Measurements from ENCODE around the gene RIMKLB. TPM values are rescaled to one million over a fixed set of nuclear protein-coding genes. Genes with fewer than 3 reads are reported as not detected.
"Not testable (repeated sequence)": the region's sequence is repeated elsewhere in the genome, so short reads cannot be mapped to it uniquely, and the experiment has no call there.

The RIMKLB gene
- total and polyA plus RNA-seq, 2 experiments from 2014 or later, result 19.4 to 23.2 TPM

DNA sequence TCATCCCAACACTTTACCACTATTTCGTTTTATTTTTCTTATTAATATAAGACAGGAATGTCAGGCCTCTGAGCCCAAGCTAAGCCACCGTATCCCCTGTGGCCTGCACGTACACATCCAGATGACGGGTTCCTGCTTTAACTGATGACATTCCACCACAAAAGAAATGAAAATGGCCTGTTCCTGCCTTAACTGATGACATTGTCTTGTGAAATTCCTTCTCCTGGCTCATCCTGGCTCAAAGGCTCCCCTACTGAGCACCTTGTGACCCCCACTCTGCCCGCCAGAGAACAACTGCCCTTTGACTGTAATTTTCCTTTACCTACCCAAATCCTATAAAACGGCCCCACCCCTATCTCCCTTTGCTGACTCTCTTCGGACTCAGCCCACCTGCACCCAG is 112.3 kb downstream of the RIMKLB start:
- H3K4me1 ChIP-seq (ENCODE audit: insufficient read depth); H3K27me3 ChIP-seq (replicated peaks; ENCODE audit: insufficient read depth); H3K4me2 ChIP-seq (ENCODE audit: unreplicated experiment); H4K20me1 ChIP-seq (ENCODE audit: insufficient read depth); H3K4me3 ChIP-seq; H3K9me2 ChIP-seq (ENCODE audit: insufficient read depth); in situ Hi-C loops (cut with MboI); H3K9me3 ChIP-seq (ENCODE audit: low read depth); H3K36me3 ChIP-seq (ENCODE audit: low read depth); H3F3A ChIP-seq (ENCODE audit: insufficient read depth); DNase-seq; H3K27ac ChIP-seq; H3K79me2 ChIP-seq (ENCODE audit: insufficient read depth); H2AFZ ChIP-seq; H3K9ac ChIP-seq: not testable (repeated sequence)
- 73 to 75% methylated on average over 7 of the region's 7 CpGs for WGBS, 2 experiments (ENCODE audit: low coverage in 1 of 2, low lambda C conversion rate in 2 of 2, missing lambda C conversion rate in 2 of 2)

- no peak for DNase-seq
- in situ Hi-C loops (cut with MboI), result no loop called here
- TF ChIP-seq EZH2phosphoT487 (IDR thresholded peaks at IDR 0.05; ENCODE audit: insufficient read depth, low read depth) (no peak), EZH2 (IDR thresholded peaks at IDR 0.05; ENCODE audit: insufficient read depth, poor library complexity, severe bottlenecking) (no peak)
- H3K27ac ChIP-seq, result no peak overlapping the region
- H3K4me1 ChIP-seq (ENCODE audit: insufficient read depth), result no peaks in the 10 kb centered on the region
- no peak overlapping the region for H3K4me3 ChIP-seq
- no peak overlapping the region for H3K4me2 ChIP-seq (ENCODE audit: unreplicated experiment)
- no peak overlapping the region for H3K9ac ChIP-seq
- no peaks in the 10 kb centered on the region for H3K79me2 ChIP-seq (ENCODE audit: insufficient read depth)
- 57 to 71% methylated on average over 5 of the region's 5 CpGs for WGBS, 2 experiments (ENCODE audit: low coverage in 1 of 2, low lambda C conversion rate in 2 of 2, missing lambda C conversion rate in 2 of 2)
- H2AFZ ChIP-seq, result no peak overlapping the region
- no peaks in the 10 kb centered on the region for H3K27me3 ChIP-seq (replicated peaks; ENCODE audit: insufficient read depth)
- no peaks in the 10 kb centered on the region for H3K36me3 ChIP-seq (ENCODE audit: low read depth)
- H3K9me3 ChIP-seq (ENCODE audit: low read depth), result no peaks in the 10 kb centered on the region
- no peaks in the 10 kb centered on the region for H4K20me1 ChIP-seq (ENCODE audit: insufficient read depth)
- H3F3A ChIP-seq (ENCODE audit: insufficient read depth), result no peaks in the 10 kb centered on the region
- H3K9me2 ChIP-seq (ENCODE audit: insufficient read depth), result no peaks in the 10 kb centered on the region
Measured at GRCh38 chr12:8813572-8814357, 116.0 kb downstream of the RIMKLB start.

- Histone ChIP-seq H3K27me3 (replicated peaks; ENCODE audit: insufficient read depth) (no peaks in the 10 kb centered on the region), H3K4me2 (ENCODE audit: unreplicated experiment) (no peak overlapping the region), H3K4me3 (no peak overlapping the region), H3K9ac (no peak overlapping the region), H3K9me3 (ENCODE audit: low read depth) (no peaks in the 10 kb centered on the region), H3K9me2 (ENCODE audit: insufficient read depth) (no peaks in the 10 kb centered on the region), H3K4me1 (ENCODE audit: insufficient read depth) (no peaks in the 10 kb centered on the region), H4K20me1 (ENCODE audit: insufficient read depth) (no peaks in the 10 kb centered on the region), H3F3A (ENCODE audit: insufficient read depth) (no peaks in the 10 kb centered on the region), H3K36me3 (ENCODE audit: low read depth) (no peaks in the 10 kb centered on the region), H3K27ac (no peak overlapping the region), H2AFZ (no peak overlapping the region), H3K79me2 (ENCODE audit: insufficient read depth) (no peaks in the 10 kb centered on the region)
- TF ChIP-seq EZH2 (IDR thresholded peaks at IDR 0.05; ENCODE audit: insufficient read depth, poor library complexity, severe bottlenecking) (no peak), EZH2phosphoT487 (IDR thresholded peaks at IDR 0.05; ENCODE audit: insufficient read depth, low read depth) (no peak)
- in situ Hi-C loops (cut with MboI), result no loop called here
- no peak for DNase-seq
- WGBS, 2 experiments (ENCODE audit: low coverage in 1 of 2, low lambda C conversion rate in 2 of 2, missing lambda C conversion rate in 2 of 2), result 75 to 82% methylated on average over 3 of the region's 3 CpGs
Measured at GRCh38 chr12:8816448-8817050, 118.8 kb downstream of the RIMKLB start.

- Histone ChIP-seq H3K4me1 (ENCODE audit: insufficient read depth) (no peaks in the 10 kb centered on the region), H3F3A (ENCODE audit: insufficient read depth) (no peaks in the 10 kb centered on the region), H3K9me2 (ENCODE audit: insufficient read depth) (no peaks in the 10 kb centered on the region), H3K27me3 (replicated peaks; ENCODE audit: insufficient read depth) (no peaks in the 10 kb centered on the region), H3K9ac (no peak overlapping the region), H4K20me1 (ENCODE audit: insufficient read depth) (no peaks in the 10 kb centered on the region), H3K27ac (no peak overlapping the region), H3K9me3 (ENCODE audit: low read depth) (no peaks in the 10 kb centered on the region), H3K36me3 (ENCODE audit: low read depth) (no peaks in the 10 kb centered on the region), H3K4me2 (ENCODE audit: unreplicated experiment) (no peak overlapping the region), H3K4me3 (no peak overlapping the region), H3K79me2 (ENCODE audit: insufficient read depth) (no peaks in the 10 kb centered on the region), H2AFZ (no peak overlapping the region)
- TF ChIP-seq EZH2phosphoT487 (IDR thresholded peaks at IDR 0.05; ENCODE audit: insufficient read depth, low read depth) (no peak), EZH2 (IDR thresholded peaks at IDR 0.05; ENCODE audit: insufficient read depth, poor library complexity, severe bottlenecking) (no peak)
- 67 to 90% methylated on average over 1 of the region's 1 CpG for WGBS, 2 experiments (ENCODE audit: low coverage in 1 of 2, low lambda C conversion rate in 2 of 2, missing lambda C conversion rate in 2 of 2)
- DNase-seq, result peak; percentile 40
- in situ Hi-C loops (cut with MboI), result no loop called here
Measured at GRCh38 chr12:8817856-8818255, 120.1 kb downstream of the RIMKLB start.
